Inflammatory macrophage (primary cell): ENCODE measurements around the gene CANX.

ENCODE experiments used
- DNase-seq, 2 donors: peaks; one replicate each; pipeline ENCODE4 v3.0.0-alpha.2; 2020 to 2022

Gene CANX

DNA sequence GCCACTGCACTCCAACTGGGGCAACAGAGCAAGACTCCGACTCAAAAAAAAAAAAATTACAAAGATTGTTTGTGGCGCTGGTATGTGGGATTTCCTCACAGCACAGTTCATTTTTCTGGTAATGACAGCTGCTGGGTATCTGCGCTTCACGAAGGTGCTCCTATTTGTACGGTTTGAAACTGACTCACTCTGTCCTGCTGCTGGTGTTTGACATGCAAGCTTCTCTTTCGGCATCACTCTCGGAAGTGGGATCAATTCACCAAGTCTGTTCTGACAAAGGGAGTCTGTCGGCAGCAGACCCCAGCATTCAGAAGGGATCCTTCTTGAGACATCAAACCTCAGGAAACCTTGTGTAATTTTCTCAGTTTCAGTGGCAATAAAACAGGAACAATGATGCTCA lies 60.2 kb downstream of the CANX start:
- peak; percentile 56 to 78 for DNase-seq

GRCh38 chr5:179759581-179760551 lies 61.1 kb downstream of the CANX start:
- peak; percentile 15 to 42 for DNase-seq

- DNase-seq: peak; percentile 39 to 60
Observed at GRCh38 chr5:179762079-179762780, 63.5 kb downstream of the CANX start.

- peak in 1 of 2 donors; percentile 10 for DNase-seq
Observed at GRCh38 chr5:179762781-179763176, 64.0 kb downstream of the CANX start.

GRCh38 chr5:179763215-179763945 lies 64.6 kb downstream of the CANX start:
- peak; percentile 43 to 63 for DNase-seq

- no peak for DNase-seq
Observed at GRCh38 chr5:179764056-179764455, 65.3 kb downstream of the CANX start.

DNA sequence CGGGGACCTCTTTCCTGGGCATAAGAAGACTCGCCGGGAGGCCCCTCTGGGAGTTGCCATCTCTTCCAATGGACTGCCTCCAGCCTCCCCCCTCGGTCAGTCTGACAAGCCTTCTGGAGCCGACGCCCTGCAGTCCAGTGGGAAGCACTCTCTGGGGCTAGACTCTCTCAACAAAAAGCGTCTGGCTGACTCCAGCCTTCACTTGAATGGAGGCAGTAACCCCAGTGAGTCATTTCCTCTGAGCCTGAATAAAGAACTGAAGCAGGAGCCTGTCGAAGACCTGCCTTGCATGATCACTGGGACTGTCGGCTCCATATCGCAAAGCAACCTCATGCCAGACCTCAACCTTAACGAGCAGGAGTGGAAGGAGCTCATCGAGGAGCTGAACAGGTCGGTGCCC lies 66.6 kb downstream of the CANX start:
- DNase-seq: peak; percentile 64 to 68

DNA sequence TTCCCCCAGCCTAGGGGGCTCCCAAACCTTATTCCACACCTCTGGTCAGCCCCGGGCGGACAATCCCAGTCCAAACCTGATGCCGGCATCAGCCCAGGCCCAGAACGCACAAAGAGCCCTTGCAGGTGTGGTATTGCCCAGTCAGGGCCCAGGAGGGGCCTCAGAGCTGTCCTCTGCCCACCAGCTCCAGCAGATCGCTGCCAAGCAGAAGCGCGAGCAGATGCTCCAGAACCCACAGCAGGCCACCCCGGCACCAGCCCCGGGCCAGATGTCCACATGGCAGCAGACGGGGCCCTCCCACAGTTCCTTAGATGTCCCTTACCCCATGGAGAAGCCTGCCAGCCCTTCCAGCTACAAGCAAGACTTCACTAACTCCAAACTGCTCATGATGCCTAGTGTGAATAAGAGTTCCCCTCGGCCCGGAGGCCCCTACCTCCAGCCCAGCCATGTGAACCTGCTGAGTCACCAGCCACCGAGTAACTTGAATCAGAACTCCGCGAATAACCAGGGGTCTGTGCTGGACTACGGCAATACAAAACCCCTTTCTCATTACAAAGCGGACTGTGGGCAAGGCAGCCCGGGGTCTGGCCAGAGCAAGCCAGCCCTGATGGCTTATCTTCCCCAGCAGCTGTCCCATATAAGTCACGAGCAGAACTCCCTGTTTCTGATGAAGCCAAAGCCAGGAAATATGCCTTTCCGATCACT lies 67.4 kb downstream of the CANX start:
- peak in 1 of 2 donors; percentile 32 for DNase-seq

DNA sequence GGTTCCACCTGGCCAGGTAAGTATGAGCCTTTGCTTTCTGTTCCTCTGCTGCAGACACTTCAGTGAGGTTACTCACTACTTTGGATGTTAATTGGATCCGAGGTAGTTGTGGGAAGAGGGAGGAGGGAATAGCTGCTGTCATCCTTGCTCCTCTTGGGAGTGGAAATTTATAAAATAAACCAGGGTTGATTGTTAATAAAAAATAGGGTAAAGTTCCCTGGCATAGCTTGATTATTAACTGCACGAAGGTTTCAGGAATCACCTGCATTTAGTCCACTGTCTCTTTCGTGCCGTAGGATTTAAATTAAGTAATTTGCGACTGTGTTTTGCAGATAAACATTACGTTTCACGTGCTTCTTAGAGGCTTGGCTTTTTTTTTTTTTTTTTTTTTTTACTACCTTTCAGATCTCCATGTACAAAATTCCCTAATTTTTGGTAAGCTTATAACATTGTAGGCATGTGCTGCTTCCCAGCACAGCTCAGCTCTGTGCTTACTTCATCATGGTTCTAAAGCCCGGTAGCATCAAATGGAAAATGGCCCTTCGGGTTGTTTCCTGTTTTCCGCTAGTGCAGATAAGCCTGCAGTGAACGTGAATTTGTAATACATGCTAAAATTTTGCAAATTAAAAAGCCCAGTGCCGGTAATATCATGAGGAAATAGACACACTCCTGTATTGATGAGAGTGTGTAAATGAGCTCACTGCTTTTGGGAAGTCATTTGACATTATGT lies 68.1 kb downstream of the CANX start:
- peak; percentile 17 to 32 for DNase-seq

DNA sequence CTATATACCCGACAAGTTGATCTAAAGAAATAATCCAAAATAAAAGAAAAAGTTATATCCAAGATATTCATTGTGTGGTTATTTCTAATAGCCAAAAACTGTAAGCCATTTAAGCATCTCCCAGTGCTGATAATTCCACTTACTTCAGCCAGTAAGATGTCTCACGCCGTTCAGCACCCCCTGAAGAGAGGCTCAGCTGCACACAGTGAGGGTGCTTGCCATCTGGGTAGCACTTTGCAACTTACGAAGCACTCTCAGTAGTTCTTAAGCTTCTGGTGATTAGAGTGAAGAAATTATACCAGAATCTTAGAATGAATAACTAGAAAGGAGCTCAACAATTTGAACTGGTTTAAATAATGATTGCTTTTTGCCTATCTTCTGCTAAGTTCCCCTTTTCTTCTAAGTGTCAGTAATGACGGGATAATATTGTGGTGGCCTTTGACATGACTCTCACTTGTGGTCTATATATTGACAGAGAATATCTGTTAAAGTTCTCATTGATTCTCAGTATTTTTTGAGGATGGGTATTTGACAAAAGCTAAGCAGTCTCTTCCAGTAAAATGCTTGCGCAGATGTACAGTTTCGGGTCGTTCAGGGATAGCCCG lies 68.8 kb downstream of the CANX start:
- DNase-seq: peak in 1 of 2 donors; percentile 18

DNA sequence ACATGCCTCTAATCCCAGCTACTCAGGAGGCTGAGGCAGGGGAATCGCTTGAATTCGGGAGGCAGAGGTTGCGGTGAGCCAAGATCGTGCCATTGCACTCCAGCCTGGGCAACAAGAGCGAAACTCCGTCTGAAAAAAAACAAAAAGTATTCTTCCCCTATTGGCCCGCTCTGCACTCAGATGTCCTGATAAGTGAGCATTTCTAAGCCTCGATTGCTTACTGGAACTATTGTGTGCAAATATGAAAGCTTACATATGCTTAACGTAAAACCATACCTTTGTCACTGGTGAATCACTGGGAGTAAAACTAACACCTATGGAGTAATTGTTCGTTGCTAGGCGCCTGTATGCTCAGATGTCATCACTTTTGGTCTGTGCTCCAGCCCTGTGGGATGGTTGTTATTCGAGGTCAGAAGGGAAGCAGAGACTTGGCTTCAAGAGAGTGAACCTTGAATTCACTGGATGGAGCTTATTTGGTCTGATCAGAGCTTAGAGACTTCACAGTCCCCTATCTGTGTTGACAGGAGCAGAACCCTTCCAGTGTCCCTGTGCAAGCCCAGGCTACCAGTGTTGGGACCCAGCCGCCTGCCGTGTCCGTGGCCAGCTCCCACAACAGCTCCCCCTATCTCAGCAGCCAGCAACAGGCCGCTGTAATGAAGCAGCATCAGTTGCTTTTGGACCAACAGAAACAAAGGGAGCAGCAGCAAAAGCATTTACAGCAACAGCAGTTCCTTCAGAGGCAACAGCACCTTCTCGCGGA lies 69.7 kb downstream of the CANX start:
- no peak for DNase-seq

DNA sequence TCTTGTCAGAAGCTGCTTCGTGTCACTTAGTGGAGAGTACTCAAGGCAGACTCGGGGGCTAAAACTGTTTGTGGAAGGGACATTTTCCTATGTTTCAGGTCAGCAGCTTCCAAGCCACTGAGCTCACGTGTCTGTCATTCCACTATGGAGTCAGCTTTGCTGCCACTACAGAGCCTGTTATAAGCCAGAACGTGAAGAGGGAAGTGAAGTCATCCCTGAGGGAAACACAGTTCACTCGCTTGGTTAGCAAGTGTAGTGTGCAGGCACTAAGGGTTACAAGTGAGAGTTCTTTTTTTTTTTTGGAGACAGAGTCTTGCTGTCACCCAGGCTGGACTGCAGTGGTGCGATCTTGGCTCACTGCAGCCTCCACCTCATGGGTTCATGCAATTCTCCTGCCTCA lies 70.5 kb downstream of the CANX start:
- DNase-seq: peak; percentile 71 to 86

GRCh38 chr5:179769796-179770195 lies 71.0 kb downstream of the CANX start:
- DNase-seq: peak; percentile 61 to 70

GRCh38 chr5:179771311-179771895 lies 72.6 kb downstream of the CANX start:
- DNase-seq: no peak

GRCh38 chr5:179772351-179772750 lies 73.6 kb downstream of the CANX start:
- DNase-seq: peak; percentile 57 to 58

DNA sequence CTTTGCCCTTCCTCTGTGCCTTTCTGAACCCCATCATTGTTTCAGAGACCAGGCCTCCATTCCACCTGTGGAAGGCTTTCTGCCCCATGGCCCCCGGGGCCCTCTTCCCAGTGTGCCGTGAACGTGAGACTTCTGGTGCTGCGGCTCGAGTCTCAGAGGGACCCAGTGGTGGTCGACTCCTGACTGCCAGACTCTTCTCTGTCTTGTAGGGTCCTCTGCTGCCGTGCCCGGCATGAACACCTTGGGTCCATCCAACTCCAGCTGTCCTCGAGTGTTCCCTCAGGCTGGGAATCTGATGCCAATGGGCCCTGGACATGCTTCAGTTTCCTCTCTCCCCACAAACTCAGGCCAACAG lies 74.9 kb downstream of the CANX start:
- DNase-seq: no peak

- DNase-seq: no peak
Observed at GRCh38 chr5:179774442-179774841, 75.7 kb downstream of the CANX start.

DNA sequence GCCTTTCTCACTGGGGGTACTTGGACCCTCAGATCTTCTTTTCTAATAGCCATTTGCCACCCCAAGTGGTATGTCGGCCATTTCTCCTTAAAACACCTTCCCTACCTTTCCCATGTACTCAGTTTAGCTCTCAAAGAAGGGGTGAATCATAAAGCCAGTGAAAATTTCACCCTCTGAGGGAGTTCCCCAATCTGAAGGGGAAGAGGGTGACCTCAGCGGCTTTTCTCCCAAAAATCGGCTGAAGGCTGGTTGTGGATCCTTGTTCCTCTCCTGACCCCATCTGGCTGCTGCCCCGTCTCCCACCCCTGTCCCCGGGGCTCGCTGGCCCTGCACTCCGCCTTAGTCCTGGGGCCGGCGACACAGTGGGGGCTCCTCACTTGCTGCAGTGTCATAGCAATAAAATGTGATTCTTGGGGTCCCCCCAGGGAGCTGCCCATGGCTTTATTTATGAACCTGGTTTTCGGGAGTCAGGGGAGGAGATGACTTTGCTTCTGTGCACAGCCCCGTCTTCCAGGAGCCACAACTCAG lies 77.7 kb downstream of the CANX start:
- peak; percentile 49 to 71 for DNase-seq

GRCh38 chr5:179777456-179777855 lies 78.7 kb downstream of the CANX start:
- no peak for DNase-seq

GRCh38 chr5:179777909-179778308 lies 79.1 kb downstream of the CANX start:
- DNase-seq: peak; percentile 66 to 68
